Stimulated activated CD4-positive, alpha-beta T cell treated with anti-CD3 and anti-CD28 coated beads, TNF-alpha, amount 100 ng/mL, for 48 hours (primary cell): ENCODE results near the gene LBH.
"Not testable (repeated sequence)": the region's sequence is repeated elsewhere in the genome, so short reads cannot be mapped to it uniquely, and the experiment has no call there.

Experiments used
- DNase-seq, 3 donors: peaks; one replicate each; pipeline ENCODE4 v3.0.0-alpha.2; 2020; ENCODE audit warnings: low read depth in 3 of 3

LBH gene

DNA sequence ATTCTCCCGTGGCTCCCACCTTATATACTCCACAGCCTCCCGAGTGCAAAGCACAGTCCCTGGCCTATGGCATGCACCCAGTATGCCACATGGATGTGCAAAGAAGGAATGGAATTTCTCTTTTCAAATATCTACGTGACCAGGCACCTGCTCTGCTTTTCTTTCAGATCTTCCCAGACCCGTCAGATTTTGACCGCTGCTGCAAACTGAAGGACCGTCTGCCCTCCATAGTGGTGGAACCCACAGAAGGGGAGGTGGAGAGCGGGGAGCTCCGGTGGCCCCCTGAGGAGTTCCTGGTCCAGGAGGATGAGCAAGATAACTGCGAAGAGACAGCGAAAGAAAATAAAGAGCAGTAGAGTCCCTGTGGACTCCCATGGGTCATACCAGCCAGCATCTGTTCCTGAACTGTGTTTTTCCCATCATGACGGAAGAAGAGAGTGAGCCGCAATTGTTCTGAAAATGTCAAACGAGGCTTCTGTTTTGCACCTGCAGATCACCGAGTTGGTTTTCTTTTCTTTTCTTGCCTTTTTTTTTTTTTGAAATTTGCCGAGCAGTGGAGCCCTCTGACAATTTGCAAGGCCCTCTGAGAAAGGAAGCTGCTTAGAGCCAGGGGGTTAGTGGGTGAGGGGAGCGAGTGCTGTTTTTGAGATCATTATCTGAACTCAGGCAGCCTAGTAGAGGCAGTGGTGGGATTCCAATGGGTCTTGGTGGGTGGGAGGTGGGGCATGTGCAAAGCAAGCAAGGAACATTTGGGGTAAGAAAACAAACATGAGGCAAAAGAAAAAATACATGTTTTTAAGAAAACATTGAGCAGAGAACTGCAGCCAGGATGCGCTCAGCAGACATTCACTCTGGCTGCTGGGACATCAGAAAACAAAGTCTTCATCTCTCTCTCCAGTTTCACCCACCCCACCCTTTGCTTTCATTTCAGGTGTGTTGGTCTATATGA is 26.2 kb downstream of the LBH start:
- DNase-seq, result no peak

DNA sequence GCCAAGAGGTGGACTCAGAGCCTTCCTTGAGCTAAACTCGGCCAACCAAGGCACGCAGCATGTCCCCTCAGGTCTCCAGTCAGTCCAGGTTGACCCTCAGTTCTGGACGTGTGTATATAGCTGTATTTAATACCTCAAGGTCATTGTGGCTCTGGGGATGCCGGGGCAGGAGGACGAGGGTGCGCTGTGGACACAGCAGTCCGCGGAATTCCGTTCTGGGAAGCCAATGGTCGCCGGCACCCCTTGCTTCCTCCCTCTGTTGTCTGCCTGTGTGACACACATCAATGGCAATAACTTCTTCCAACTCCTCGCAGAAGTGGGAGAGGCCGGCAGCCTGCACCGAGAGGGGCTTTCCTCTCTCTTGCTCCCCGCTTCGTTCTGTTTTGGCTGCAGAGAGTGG is 27.7 kb downstream of the LBH start:
- no peak for DNase-seq

DNA sequence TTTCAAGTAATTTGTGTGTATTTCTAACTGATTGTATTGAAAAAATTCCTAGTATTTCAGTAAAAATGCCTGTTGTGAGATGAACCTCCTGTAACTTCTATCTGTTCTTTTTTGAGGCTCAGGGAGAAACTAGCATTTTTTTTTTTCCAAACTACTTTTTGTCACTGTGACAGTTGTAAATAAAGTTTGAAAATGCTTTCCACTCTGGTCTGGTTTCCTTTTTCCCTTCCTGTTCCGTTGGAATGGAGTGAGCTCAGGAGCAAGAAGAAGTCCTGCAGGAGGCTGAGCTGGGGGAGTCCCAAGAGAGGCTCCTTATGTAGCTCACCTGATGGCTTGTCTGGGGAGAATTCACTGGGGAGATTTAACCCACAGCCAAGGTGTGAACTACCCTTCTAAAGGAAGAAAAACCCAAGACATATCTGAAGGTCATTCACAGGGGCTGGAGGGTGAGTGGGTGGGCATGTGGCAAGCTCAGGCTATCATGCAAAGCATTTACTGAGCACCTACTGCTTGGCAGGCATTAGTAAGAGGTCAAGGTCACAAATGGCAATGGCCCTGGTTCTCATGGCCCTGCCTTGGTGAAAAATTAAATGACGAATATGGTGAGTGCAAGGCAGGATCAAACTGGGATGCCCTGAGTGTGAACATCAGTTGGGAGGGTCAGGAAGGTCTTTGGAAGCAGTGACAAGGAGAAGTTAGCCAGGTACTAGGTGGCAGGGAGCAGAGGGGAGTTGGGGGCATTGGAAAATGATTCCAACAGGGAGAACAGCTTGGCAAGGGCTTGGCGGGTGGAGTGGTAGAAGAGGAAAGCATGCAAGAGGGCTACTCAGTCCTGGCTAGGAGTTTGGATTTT is 28.7 kb downstream of the LBH start:
- DNase-seq, result no peak

DNA sequence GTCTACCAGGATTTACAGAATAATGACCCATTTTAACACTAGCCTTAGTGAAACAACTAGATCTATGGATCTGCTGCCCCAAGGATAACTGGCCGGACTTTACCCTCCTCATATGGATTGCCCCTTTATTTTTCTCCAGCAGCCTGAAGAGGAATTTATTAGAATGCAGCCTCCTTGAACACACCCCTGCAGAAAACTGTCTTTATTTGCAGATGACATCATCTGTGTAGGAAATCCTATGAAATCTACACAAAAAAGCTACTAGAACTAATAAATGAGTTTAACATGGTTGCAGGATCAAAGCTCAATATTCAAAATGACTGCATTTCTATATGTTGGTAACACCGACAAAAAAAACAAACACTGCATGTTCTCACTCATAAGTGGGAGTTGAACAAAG is 29.6 kb downstream of the LBH start:
- no peak for DNase-seq

DNA sequence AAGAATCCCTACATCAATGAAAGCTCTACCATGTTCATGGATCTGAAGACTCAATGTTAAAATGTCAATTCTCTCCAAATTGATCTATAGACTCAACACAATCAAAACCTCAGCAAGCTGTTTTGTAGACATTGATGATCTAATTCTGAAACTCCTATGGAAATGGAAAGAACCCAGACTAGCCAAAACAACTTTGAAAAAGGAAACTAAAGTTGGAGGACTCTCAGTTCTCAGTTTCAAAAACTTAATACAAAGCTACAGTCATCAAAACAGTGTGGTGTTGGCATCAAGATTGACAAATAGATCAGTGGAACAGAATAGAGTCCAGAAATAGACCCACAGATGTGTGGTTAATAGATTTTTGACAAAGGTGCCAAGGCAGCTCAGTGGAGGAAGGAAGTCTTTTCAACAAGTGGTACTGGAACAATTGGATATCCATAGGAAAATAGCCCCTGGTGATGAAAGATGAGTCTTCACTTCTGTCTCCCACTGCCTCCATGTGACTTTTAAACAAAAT is 30.4 kb downstream of the LBH start:
- no peak for DNase-seq

DNA sequence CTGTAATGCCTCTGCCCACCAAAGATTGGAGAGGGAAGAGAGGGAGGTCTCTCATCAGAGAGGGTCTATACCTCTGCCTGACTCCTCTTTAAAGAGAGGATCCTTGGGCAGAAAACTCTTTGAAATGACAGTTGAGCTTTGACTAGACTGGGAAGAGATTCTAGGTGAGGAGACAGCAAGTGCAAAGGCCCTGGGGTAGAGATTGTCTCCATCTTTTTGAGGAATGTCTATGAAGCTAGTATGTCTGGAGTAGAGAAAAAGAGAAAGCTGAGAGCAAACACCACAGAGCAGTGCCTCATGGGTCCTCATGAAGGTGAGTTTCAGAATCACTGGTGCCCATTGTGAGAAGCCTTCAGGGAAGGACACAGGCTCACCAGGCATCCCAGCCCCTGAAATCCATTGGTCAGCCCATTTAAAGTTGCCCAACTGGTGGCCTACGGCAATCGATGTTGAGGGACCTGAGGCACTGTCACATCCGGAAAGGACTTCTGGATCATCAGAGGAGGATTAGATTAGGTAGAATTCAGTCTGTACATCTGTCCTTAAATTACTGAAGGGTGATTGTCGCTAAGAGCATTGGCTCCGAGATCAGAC is 31.5 kb downstream of the LBH start:
- no peak for DNase-seq

DNA sequence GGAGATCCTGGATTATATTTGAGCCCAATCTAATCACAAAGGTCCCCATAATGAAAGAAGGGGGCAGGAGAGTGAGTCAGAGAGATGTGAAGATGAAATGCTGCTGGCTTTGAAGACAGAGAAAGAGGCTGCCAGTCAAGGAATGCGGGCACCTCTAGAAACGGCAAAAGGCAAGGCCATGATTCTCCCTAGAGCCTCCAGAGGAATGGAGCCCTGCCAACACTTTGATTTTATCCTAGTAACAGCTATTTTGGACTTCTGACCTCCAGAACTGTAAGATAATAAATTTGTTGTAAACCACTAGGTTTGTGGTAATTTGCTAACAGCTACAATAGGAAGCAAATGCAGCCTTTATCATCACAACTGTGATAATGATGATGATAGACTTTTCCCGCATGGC is 32.9 kb downstream of the LBH start:
- DNase-seq, result no peak

DNA sequence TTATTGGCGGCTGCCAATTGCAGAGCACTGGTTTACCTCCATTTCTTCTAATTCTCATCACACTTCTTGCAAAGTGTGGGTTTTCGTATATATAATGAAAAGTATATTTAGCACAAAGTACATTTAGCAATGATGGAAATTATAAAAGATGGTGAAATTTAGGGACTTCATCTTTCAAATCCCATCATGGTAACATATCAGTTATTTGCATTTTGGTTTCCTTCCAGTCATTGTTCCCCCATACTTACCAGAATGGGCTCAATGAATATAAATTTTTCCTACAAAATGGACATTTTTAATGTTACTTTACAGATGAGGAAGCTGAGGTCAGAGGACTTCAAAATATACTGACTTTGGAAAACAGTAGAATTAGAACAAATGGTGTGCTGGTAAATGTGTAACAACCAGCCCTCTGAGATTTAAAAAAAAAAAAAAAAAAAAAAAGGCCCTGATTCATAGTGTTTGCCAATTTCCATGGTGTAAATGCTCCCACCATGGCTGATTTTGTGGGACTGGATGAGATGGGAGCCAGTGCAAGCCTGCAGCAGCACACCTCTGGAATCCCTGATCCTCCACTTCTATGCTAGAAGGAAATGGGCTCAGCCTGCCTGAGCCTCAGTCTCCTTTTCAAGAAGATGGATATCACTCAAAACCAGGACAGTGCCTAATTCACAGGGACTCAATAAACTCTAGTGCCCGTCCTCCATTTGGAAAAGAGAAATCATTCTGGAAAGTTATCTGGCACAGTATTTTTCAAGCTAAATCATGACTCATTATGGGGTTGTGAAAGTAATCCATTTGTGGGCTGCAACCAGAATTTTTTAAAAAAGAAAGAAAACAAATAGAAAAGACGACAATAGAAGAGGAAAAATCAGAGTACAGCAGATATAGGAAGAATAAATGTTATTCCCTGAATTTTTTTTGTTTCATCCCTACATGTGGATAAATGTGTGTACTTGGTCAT is 34.0 kb downstream of the LBH start:
- no peak for DNase-seq

DNA sequence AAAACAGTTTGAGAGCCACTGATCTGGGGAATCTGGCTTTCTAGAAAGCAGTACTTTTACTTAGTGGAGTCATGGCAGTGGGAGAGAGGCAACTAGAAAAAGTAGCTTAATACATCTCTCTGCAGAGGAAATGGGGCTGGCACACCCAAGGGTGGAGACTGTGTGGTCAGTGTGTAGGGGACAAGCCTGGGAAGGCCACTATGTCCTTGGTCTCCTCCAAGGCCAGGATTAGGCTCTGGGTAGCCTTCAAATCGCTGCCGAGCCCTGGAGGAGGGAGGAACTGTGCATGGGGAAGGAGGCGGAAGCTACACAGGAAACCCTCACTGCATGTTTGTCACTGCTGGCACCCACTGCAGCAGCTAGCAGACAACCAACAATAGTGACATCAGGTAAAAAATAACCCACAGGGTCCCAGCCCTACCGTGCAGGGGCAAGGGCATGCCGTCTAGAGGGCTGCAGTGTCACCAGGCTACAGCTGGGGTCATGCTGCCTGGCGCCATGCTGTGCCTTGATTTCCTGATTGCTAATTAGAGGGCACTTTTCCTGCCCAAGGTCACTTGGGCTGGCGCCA is 34.8 kb downstream of the LBH start:
- DNase-seq, result peak in 1 of 3 donors; percentile 25

DNA sequence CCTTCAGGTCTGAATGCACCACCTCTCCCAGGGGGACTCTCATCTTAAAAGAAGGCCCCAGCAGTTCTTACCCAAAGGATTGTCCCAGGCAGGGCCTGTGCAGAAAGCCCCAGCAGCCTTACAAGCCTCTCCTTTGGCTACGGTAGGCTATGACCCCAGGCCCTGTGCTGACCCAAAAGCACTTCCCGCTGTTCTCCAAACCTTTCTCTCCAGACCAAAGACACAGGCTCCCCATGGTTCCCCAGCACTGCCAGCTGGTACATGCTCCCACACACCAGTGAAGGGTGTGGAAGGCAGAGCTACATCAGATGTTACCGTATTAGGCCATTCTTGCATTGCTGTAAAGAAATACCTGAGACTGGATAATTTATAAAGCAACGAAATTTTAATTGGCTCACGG is 35.4 kb downstream of the LBH start:
- DNase-seq, result no peak

DNA sequence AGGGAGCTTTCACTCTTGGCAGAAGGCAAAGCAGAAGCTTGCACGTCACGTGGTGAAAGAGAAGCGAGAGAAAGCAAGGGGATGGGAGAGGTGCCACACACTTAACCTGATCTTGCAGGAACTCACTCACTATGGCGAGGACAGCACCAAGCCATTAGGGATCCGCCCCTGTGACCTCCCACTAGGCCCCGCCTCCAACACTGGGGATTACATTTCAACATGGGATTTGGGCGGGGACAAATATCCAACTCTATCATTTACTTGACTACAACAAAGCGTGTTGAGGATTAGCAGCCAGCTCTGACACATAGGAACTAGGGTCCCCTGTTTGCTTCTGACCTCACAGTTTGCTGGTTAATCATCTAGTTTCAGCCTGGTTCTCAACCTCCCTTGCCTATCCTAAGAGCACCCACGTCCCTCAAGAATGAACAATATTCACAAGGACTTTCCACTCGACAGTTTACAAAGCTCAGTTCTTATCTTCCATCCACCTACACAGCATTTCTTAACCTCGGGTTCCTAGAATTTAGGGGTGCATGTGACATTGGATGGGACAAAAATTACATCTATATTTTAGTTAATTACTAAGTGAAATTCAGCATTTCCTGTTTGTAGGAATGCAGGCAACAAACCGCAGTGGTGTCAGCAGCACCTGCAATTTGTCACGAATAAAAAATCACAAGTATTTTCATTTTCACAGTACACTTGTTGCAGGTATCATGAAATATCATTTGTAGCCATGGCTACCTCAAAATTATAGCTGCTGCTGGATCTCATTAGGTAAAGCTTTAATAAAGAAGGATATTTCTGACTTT is 36.0 kb downstream of the LBH start:
- peak; percentile 37 to 60 (median 50) for DNase-seq

DNA sequence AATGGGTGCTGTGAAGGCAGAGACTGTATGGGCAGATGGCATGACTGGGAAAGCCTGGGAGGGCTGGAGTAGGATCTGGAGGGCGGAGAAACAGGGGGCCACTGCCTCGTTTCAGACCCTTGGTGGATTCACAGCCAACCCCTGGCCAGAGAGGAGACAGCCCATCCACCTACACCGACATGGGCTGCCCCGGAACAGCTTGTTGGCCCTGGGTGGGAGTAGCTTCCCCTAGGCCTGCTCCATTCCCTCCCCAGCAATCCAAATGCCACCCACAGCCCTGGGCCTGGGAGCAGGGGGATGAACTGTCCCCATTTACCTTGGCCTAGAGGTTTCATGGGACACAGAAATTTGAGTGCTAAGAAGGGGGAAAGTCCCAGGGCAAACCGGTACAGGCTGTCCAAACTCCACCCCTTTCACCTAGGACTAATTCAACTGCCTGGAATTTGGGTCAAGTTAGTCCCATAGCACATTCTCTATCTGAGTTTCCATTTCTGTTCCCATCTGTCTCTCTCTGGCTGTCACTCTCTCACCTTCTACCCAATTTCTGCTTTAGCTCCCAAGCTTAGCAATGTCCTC is 37.0 kb downstream of the LBH start:
- DNase-seq, result no peak

DNA sequence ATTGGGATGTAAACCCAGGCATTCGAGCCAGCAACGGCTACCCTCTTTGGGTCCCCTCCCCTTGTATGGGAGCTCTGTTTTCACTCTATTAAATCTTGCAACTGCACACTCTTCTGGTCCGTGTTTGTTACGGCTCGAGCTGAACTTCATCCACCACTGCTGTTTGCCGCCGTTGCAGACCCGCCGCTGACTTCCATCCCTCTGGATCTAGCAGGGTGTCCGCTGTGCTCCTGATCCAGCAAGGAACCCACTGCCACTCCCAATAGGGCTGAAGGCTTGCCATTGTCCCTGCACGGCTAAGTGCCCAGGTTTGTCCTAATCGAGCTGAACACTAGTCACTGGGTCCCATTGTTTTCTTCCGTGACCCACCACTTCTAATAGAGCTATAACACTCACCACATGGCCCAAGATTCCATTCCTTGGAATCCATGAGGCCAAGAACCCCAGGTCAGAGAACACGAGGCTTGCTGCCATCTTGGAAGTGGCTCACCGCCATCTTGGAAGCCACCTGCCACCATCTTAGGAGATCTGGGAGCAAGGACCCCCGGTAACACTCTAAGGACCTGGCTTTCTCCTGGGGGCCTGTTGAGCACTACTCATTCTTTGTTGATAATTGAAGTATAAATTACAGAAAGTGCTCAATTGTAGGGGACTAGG is 37.9 kb downstream of the LBH start:
- not testable (repeated sequence) for DNase-seq

DNA sequence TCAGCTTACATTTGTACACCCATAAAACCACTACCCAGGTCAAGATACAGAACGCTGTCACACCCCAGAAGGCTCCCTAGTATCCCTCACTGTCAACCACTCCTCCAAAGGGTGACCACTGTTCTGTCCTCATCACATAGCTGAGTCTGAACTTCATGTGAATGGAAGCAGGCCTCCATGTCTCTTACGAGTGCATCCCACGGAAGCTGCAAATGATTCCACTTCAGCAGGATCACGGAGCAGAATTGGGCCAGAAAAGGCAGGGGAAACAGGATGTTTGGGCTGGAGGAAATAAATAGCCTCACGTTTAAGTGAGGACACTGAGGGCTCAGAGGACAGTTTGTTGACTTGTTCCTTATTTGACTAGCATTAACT is 38.4 kb downstream of the LBH start:
- no peak for DNase-seq

DNA sequence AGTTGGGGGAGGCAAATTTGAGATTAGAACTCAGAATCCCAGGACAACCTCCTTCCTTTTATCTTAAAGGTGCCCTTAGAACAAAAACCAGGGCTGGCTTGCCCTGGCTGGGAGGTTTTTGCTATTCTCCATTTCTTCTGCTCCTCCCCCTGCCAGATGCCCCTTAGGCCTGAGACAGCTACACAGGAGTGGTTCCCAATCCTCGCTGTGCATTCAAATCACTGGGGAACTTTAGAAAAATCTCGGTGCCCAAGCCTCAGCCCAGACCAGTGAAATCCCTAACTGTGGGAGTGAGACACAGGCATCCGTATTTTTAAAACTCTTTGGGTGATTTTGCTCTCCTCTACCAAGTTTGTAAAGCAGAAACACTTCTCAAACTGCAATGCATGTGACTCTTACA is 38.8 kb downstream of the LBH start:
- DNase-seq, result no peak

DNA sequence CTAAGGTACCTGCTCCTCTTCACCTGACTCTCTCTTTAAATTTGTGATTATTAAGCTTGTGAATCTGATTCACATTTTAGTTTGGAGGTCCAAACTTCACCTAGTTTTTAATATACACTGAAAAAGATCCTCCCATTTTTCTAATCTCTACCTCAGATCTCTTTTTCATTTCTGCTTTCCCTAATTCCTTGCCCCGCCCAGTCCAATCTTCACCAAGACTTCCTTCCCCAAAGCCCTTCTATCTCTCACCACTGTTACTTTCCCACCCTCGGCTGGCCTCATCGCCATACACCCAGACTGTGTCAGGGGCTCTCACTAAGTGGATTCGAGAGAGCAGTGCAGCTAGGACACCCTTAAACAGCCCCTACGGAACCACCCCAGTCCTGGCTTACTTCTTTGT is 40.0 kb downstream of the LBH start:
- DNase-seq, result no peak

DNA sequence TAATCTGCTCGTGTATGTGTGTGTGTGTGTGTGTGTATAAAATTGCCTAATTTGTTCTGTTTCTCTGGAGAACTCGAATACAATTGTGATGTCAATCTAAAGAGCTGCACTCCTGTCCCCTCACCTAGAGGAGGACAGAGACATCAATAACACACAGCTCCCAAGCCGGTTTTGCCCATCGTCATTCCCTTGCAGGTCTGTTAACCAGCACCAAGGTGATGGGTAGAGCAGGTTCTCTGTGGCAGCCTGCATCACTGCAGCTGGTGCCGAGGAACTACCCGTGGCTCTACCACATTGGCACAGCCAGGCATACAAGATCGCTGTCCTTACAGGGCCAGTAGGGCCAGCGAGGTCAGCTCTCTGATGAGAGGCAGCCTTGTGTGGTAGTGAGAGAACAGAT is 41.0 kb downstream of the LBH start:
- DNase-seq, result no peak

DNA sequence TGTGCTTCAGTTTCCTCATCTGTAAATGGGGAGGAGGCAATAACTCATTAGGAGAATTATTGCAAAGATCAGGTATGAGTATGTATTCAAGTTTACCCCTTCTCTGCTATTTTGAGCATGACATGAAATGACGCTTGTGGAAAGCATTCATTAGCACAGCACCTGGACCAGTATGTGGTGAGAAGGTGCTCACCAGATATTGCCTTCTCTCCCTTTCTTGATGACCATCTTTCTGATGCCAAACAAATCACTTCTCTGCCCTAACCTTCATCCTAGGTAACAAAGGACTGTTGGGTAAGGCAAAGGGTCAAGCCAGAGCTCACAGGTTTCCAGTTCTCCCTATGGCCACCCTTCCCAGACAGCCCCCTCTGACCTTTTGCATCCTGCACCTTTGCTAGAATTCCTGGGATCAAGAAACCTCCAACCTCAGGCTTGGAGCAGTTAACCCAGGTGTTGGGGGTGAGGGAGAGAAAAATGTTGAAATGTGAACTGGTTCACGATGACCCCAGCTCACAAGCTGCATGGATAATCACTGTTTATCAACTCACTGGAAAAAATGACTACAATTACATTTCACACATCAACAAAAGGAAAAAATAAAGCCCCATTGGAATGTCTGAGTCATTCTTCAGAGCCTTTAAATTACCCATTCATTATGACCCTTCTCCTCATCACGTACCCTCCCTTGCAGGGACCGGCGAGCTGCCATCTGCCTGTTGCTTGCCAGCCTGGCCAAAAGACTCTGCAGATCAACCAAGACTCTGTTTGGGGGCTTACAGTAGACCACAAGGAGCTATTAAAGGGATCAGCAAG is 41.6 kb downstream of the LBH start:
- peak in 1 of 3 donors; percentile 29 for DNase-seq
